ENCODE measurements around the gene ERC2. TPM values are rescaled to one million over a fixed set of nuclear protein-coding genes. Genes with fewer than 3 reads are reported as not detected.

Gene ERC2
- polyA plus RNA-seq, 3 donors: not detected

DNA sequence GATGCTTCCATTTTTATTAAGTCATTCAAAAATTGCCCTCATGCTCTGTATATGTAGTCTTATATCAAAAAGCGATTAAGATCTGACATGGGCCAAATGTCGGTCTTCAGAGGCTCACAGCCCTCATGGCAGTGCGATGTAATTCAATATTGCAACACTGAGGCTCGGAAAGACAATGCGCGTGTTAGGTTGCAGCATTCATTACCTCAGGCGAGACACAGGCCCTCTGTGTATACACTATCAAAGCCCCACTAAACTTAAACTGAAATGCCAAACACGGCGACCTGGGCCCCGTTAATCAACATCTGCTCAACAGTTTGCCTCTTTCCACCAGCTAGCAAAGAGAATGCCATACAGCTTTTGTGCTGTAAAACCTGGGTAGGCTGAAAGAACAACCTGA lies 413.4 kb downstream of the ERC2 start:
- Mint-ChIP-seq H3K9me3 (peaks cover 0 to 1% (median 0%) of the 10 kb centered on the region in 7 donors), H3K4me3 (no peak overlapping the region), H3K4me1 (no peaks in the 10 kb centered on the region), H3K36me3 (no peaks in the 10 kb centered on the region), H3K27ac (no peak overlapping the region), H3K27me3 (ENCODE audit: low read depth in 3 of 3) (peaks cover 0 to 4% (median 3%) of the 10 kb centered on the region in 3 donors)
- no peak overlapping the region for H3K9ac ChIP-seq (ENCODE audit: insufficient read depth, low read length, poor library complexity, severe bottlenecking)
- H3K4me3 ChIP-seq (replicated peaks in 1 of 3; ENCODE audit: low read depth in 2 of 3, low read length in 3 of 3): no peak overlapping the region
- no peaks in the 10 kb centered on the region for H3K4me1 ChIP-seq (ENCODE audit: control insufficient read depth in 1 of 2, insufficient read depth in 2 of 2, low read length in 2 of 2)
- no peaks in the 10 kb centered on the region for H3K36me3 ChIP-seq (replicated peaks in 1 of 2; ENCODE audit: control insufficient read depth in 1 of 2, insufficient read depth in 2 of 2, low read length in 2 of 2)
- DNase-seq: no peak
- WGBS (ENCODE audit: insufficient coverage): 89% methylated on average over 7 of the region's 10 CpGs
- H3K27ac ChIP-seq (ENCODE audit: low read depth in 1 of 2, low read length in 2 of 2): no peak overlapping the region
- intact Hi-C loops (cut with micrococcal nuclease): no loop called here
- no peak overlapping the region for H3K4me2 ChIP-seq (replicated peaks; ENCODE audit: extremely low read depth, low read length, poor library complexity, severe bottlenecking)
- H3K79me2 ChIP-seq (ENCODE audit: insufficient read depth, low read length): no peaks in the 10 kb centered on the region
- H3K9me3 ChIP-seq (replicated peaks in 1 of 2; ENCODE audit: control insufficient read depth in 1 of 2, insufficient read depth in 1 of 2, low read length in 2 of 2): no peaks in the 10 kb centered on the region
- H4K20me1 ChIP-seq (ENCODE audit: insufficient read depth, low read length): no peaks in the 10 kb centered on the region
- H3K27me3 ChIP-seq (ENCODE audit: control insufficient read depth in 2 of 2, insufficient read depth in 2 of 2, low read length in 2 of 2): no peaks in the 10 kb centered on the region
- H2AFZ ChIP-seq (ENCODE audit: insufficient read depth, low read depth, low read length, poor library complexity, severe bottlenecking): no peak overlapping the region
- TF ChIP-seq, protein P1, sequence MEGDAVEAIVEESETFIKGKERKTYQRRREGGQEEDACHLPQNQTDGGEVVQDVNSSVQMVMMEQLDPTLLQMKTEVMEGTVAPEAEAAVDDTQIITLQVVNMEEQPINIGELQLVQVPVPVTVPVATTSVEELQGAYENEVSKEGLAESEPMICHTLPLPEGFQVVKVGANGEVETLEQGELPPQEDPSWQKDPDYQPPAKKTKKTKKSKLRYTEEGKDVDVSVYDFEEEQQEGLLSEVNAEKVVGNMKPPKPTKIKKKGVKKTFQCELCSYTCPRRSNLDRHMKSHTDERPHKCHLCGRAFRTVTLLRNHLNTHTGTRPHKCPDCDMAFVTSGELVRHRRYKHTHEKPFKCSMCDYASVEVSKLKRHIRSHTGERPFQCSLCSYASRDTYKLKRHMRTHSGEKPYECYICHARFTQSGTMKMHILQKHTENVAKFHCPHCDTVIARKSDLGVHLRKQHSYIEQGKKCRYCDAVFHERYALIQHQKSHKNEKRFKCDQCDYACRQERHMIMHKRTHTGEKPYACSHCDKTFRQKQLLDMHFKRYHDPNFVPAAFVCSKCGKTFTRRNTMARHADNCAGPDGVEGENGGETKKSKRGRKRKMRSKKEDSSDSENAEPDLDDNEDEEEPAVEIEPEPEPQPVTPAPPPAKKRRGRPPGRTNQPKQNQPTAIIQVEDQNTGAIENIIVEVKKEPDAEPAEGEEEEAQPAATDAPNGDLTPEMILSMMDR (IDR thresholded peaks at IDR 0.05): no peak

DNA sequence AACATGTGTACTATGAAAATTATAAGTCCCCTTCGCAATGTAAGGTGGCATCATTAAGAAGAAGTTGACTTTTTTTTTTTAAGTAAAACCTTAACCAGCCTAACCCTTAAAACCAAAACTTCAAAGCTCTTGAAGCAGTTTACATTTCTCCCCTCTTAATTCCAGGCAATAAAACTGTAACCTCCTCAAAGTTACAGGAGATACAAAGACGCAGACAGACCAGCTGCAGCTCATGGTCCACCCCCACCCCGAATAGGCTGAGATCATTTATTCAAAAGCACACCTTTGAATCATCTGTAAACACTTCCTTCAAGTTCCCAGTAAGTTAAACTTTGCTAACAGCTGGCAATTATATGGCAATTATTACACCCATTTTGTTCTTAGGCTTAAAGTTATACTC lies 414.5 kb downstream of the ERC2 start:
- TF ChIP-seq, protein P1 (IDR thresholded peaks at IDR 0.05): no peak
- Histone ChIP-seq H4K20me1 (ENCODE audit: insufficient read depth, low read length) (no peaks in the 10 kb centered on the region), H3K79me2 (ENCODE audit: insufficient read depth, low read length) (no peaks in the 10 kb centered on the region), H3K9me3 (replicated peaks in 1 of 2; ENCODE audit: control insufficient read depth in 1 of 2, insufficient read depth in 1 of 2, low read length in 2 of 2) (no peaks in the 10 kb centered on the region), H3K4me2 (replicated peaks; ENCODE audit: extremely low read depth, low read length, poor library complexity, severe bottlenecking) (no peak overlapping the region), H3K4me3 (replicated peaks in 1 of 3; ENCODE audit: low read depth in 2 of 3, low read length in 3 of 3) (no peak overlapping the region), H3K9ac (ENCODE audit: insufficient read depth, low read length, poor library complexity, severe bottlenecking) (no peak overlapping the region), H3K4me1 (ENCODE audit: control insufficient read depth in 1 of 2, insufficient read depth in 2 of 2, low read length in 2 of 2) (no peaks in the 10 kb centered on the region), H3K27me3 (ENCODE audit: control insufficient read depth in 2 of 2, insufficient read depth in 2 of 2, low read length in 2 of 2) (no peaks in the 10 kb centered on the region), H3K36me3 (replicated peaks in 1 of 2; ENCODE audit: control insufficient read depth in 1 of 2, insufficient read depth in 2 of 2, low read length in 2 of 2) (no peaks in the 10 kb centered on the region), H3K27ac (ENCODE audit: low read depth in 1 of 2, low read length in 2 of 2) (no peak overlapping the region), H2AFZ (ENCODE audit: insufficient read depth, low read depth, low read length, poor library complexity, severe bottlenecking) (no peak overlapping the region)
- 63% methylated on average over 2 of the region's 3 CpGs for WGBS (ENCODE audit: insufficient coverage)
- DNase-seq: no peak
- Mint-ChIP-seq H3K36me3 (no peaks in the 10 kb centered on the region), H3K4me3 (no peak overlapping the region), H3K9me3 (peaks cover 0 to 1% (median 0%) of the 10 kb centered on the region in 7 donors), H3K27me3 (ENCODE audit: low read depth in 3 of 3) (peaks cover 0 to 4% (median 3%) of the 10 kb centered on the region in 3 donors), H3K27ac (no peak overlapping the region), H3K4me1 (no peaks in the 10 kb centered on the region)
- intact Hi-C loops (cut with micrococcal nuclease): no loop called here

All from CD14-positive monocyte (primary cell).